Hematopoietic multipotent progenitor cell (in vitro differentiated cells): ENCODE measurements around the gene C8B. TPM values are rescaled to one million over a fixed set of nuclear protein-coding genes. Genes with fewer than 3 reads are reported as not detected.

ENCODE experiments used
- DNase-seq, 3 donors: peaks; one replicate each; pipeline ENCODE4 v3.0.0-alpha.2; 2011 to 2015; ENCODE audit warnings: low read depth in 2 of 3, low spot score in 2 of 3
- total RNA-seq: library from RNA; depleted of rRNA; stranded (reverse); fragments of >200 nt; gene quantifications from one replicate; pipeline ENCODE4 v1.2.3, GENCODE V29; 2012

C8B gene
- total RNA-seq, 1 donor = not detected

DNA sequence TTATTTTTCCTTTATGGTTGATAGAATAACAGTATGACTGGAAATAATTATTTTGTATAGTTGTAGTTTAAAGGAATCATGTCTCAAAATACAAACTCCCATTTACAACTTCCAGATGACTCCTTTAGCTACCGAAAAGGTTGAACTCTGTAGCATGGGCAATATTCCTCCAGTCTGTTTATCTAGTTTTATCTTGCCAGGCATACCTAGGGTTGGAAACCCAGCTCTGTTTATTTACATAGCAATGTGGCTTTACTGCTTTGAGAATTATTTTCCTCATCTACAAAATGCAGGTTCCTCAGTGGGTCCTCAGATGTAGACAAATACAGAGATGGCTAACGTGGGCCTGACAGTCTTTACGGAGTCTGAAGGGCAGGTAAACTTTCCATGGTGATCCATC lies 60.1 kb downstream of the C8B start:
- DNase-seq = no peak

DNA sequence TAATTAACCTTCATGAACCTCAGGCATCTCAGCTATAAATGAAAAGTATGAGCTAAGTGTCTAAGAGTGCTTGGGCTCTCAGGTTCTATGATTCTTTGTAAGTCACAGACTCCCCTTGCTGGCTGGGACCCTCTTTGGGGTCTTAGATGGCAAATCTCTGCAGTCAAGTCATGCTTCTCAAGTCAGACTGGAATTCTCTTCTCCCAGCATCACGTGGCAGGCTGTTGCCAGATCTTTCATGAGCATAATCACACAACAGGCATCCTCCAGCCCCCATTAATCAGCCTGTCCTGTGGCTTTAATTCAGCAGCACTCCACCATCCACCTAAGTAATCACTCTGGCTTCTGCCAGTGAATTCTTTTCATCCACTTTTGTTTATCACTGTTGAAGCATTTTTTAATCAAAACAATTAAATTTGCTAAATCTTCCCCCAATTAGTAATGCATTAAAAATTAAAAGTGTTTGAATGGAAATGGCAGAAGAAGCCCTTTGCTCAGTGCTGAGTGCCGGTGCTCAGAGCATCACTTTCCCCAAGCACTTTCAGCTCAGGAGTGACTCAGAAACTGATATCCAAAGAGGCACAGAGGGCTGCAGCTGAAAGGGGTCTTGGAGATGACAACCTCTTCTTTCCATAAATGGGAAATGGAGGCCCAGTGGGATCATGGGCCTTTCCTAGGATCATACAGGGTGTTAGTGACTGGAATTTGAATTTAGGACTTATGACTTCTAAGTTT lies 61.0 kb downstream of the C8B start:
- DNase-seq = no peak

DNA sequence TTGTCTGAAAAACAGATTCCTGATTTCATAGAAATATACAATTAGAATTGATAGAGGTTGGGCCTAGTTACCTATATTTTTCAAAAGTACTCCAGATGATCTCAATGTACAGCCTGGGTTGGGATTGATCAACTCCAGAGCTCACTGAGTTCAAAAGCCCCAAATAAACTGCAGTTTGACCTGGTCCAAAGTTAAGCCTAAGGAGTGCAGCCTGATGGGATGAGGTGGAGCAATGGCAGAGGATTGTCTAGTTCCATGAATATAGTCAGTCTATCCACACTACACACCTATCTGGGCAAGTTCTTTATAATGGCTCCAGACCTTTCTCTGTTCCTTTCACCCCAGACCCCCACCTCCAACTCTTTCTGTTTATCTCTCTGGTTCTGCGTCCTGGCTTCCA lies 62.0 kb downstream of the C8B start:
- DNase-seq = no peak

DNA sequence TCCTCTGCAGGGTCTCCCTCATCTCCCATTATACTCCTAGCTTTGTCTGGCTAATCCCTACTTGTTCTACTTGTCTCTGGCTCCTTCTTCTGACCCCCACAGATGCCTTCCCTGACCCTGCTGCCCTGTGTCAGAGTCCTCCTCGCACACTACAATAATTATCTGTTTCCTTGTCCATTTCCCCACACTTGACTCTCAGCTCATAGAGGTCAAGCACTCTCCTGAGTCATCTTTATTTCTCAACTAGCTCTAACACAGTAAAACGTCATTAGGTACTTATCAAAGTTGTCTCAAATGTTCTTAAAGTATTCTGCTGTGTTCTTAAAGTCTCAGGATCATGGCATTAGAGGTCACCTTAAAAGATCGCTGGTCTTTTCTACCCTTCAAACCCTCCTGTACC lies 64.1 kb downstream of the C8B start:
- no peak for DNase-seq

DNA sequence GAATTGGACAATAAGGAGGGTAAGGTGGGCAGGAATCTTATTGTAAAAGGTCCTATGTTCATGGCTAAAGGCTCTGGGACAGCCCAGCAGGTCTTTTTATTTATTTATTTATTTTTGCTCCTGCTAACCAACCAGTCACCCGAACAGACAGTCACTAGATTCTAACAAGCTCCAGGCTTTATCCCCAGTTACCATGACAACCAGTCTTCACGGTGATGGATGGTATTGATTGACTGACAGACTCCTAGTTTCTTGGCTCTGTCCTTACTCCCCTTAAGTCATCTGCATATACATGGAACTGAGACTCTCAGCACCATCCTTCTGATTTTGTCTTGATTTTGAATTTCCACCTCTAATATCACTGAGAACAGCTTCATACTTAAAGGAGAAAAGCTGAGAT lies 66.9 kb downstream of the C8B start:
- no peak for DNase-seq

DNA sequence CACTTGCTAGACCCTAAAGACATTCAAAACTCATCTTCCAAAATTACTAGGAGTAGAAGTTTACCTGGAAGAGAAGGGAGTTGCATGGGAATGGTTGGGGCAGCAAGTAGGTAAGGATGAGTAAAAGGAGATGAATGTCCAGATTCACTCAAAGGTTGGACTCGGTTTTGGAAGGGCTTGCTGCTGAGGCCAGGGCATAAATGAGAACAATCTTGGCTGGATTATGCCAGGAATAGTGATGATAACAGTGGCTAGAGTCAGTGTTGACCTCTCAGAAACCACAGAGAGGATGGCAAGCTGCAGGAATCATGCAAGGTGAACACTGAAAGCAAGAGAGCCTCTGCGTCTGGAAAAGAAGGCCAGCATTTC lies 67.8 kb downstream of the C8B start:
- no peak for DNase-seq

- DNase-seq = no peak
These were observed 68.4 kb downstream of the C8B start for GRCh38 chr1:56897150-56898004.

- no peak for DNase-seq
These were observed 71.8 kb downstream of the C8B start for GRCh38 chr1:56894014-56894413.

- no peak for DNase-seq
These were observed 75.6 kb downstream of the C8B start for GRCh38 chr1:56890229-56890628.

GRCh38 chr1:56881417-56881816 lies 84.4 kb downstream of the C8B start:
- DNase-seq = no peak

DNA sequence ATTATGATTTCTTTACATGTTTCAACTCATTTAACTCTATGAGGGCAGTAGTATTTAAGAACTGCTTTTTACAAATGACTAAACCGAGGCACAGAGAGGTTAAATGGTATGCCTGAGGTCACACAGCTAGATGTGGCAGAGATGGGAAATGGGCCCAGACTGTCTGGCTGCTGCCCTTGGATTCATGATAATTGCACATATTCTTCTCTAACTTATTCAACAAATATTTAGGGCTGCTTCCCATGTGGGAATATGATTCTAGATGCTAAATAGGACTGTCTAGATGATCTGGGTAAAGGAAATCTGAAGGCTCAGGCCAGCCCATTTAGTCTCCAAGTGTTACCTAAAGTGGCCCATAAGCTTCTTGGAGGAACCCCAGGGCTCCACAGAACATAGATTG lies 85.0 kb downstream of the C8B start:
- DNase-seq = no peak

Other genes with a start within 250 kb of the C8B start
- gene FYB2, start 146.6 kb downstream of the C8B start, total RNA-seq = not detected
- not detected for gene C8A, start 111.2 kb downstream of the C8B start, total RNA-seq